ENCODE measurements around the gene RPGRIP1.
A peak's percentile ranks its signal among the peaks of the same experiment; 100 is the strongest.
"Not testable (repeated sequence)": the region's sequence is repeated elsewhere in the genome, so short reads cannot be mapped to it uniquely, and the experiment has no call there.

Gene RPGRIP1

GRCh38 chr14:21302013-21302835 lies 22.3 kb downstream of the RPGRIP1 start:
- DNase-seq (ENCODE audit: low spot score) = no peak

DNA sequence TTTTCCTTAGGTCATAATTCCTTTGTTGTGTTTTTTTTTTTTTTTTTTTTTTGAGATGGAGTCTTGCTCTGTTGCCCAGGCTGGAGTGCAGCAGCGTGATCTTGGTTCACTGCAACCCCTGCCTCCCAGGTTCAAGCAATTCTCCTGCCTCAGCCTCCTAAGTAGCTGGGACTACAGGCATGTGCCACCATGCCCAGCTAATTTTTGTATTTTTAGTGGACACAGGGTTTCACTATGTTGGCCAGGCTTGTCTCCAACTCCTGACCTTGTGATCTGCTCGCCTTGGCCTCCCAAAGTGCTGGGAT lies 22.9 kb downstream of the RPGRIP1 start:
- not testable (repeated sequence) for DNase-seq (ENCODE audit: low spot score)

- DNase-seq (ENCODE audit: low spot score) = no peak
Measured at GRCh38 chr14:21307637-21308036, 27.8 kb downstream of the RPGRIP1 start.

DNA sequence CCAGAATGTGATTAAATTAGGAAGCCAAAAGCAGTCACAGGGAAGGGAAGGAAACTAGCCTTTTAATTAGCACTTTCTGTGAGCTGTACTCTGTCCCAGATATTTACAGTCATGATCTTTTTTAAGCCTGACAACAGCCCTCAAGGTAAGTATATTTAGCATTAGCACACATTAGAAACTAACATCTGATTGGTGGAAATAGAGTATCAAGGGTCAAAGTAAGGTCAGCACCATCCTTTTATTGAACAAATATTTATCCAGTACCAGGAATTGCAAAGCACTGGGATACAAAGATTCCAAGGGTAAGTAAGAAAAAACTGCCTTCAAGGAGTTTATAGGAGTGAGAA lies 28.2 kb downstream of the RPGRIP1 start:
- DNase-seq (ENCODE audit: low spot score) = peak; percentile 51

- DNase-seq (ENCODE audit: low spot score) = peak; percentile 51
Measured at GRCh38 chr14:21308479-21309237, 28.8 kb downstream of the RPGRIP1 start.

DNA sequence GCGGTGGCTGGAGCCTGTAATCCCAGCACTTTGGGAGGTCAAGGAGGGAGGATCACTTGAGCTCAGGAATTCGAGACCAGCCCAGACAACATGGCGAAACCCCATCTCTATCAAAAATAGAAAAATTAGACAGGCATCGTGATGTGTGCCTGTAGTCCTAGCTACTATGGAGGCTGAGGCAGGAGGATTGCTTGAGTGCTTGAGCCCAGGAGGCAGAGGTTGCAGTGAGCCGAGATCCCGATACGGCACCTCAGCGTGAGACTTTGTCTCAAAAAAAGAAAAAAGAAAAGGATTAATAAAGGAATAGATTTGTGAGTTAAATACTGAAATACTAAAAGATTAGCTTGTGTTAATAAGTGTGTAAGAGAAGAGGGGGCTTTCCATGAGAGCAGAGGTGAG lies 29.4 kb downstream of the RPGRIP1 start:
- no peak for DNase-seq (ENCODE audit: low spot score)

- no peak for DNase-seq (ENCODE audit: low spot score)
Measured at GRCh38 chr14:21309956-21310355, 30.1 kb downstream of the RPGRIP1 start.

- DNase-seq (ENCODE audit: low spot score) = no peak
Measured at GRCh38 chr14:21311614-21312013, 31.7 kb downstream of the RPGRIP1 start.

DNA sequence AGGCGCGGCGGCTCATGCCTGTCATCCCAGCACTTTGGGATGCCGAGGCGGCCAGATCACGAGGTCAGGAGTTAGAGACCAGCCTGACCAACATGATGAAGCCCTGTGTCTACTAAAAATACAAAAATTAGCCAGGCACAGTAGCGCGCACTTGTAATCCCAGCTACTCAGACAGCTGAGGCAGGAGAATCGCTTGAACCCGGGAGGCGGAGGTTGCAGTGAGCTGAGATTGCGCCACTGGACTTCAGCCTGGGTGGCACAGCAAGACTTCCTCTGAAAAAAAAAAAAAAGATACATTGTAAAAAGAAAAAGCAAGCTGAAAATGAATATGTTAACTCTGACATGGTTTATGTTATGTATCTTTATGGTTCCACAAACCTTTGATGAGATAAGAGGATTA lies 33.6 kb downstream of the RPGRIP1 start:
- DNase-seq (ENCODE audit: low spot score) = no peak

- no peak for DNase-seq (ENCODE audit: low spot score)
Measured at GRCh38 chr14:21317398-21317797, 37.5 kb downstream of the RPGRIP1 start.

DNA sequence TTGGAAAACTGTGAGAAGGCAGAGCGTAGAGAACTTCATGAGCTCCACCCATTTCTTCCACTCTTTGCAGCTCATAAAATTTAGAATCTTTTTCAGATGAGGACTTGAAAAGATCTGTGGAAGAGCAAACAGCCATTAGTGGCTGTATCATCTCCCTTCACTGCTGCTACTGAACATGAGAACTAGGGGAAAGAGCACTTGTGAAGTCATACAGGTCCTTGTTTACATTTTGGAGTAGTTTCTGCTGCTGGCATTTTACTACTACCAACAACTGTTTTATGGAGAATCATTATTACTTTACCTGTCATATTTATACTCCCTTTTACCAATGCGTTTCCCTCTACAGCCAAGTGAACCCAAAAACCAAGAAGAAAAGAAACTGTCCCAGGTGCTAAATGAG lies 41.0 kb downstream of the RPGRIP1 start:
- DNase-seq (ENCODE audit: low spot score) = no peak

DNA sequence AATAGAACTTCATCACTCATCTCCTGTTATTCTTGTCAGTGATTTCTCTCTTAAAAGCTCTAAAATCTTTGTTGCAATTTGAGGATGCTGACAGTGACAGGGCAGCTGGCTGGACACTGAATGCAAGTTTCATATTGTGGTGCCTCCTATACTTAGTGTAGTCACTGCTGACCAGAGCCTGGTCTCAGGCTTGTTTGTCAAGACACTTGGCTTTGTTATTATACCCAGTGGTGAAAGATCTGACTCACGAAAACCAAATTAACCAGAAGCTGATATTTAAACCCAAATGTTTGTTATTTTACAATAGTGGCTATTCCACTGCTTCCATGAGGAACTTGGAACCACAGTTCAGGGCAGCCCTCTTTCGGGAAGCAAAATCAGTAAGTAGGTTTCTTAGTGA lies 42.8 kb downstream of the RPGRIP1 start:
- no peak for DNase-seq (ENCODE audit: low spot score)

- no peak for DNase-seq (ENCODE audit: low spot score)
Measured at GRCh38 chr14:21326972-21327371, 47.1 kb downstream of the RPGRIP1 start.

Measured in HuH-7 (cell line).